H1 (cell line): ENCODE measurements around the gene CROT. TPM values are rescaled to one million over a fixed set of nuclear protein-coding genes. Genes with fewer than 3 reads are reported as not detected.

ENCODE experiments used
- E2F6 ChIP-seq: IDR thresholded peaks from 2 replicates; pipeline ENCODE4 v1.6.1; 2012; ENCODE audit warnings: inconsistent platforms
- EP300 ChIP-seq, 2 experiments: IDR thresholded peaks; 1 replicate in 1 of 2; 2 replicates in 1 of 2; pipeline ENCODE4 v1.6.1; 2011 to 2012; ENCODE audit warnings: low read depth in 2 of 2, low read length in 2 of 2, mild to moderate bottlenecking in 2 of 2, borderline replicate concordance in 1 of 2, inconsistent platforms in 1 of 2, moderate library complexity in 1 of 2
- HDAC6 ChIP-seq: IDR thresholded peaks from one replicate; pipeline ENCODE4 v1.7.1; 2012; ENCODE audit warnings: low read depth, mild to moderate bottlenecking, inconsistent platforms, low read length, moderate library complexity
- NRF1 ChIP-seq: IDR thresholded peaks from 2 replicates; pipeline ENCODE4 v1.6.1; 2011; ENCODE audit warnings: mild to moderate bottlenecking, low read depth, low read length, improper control_type of control experiment
- POLR2AphosphoS5 ChIP-seq: IDR thresholded peaks from 2 replicates; pipeline ENCODE4 v1.6.1; 2011; ENCODE audit warnings: low read depth, low read length
- RAD21 ChIP-seq, 2 experiments: IDR thresholded peaks in 1 of 2; conservative IDR thresholded peaks in 1 of 2; 2 replicates each; pipeline ENCODE4 v1.6.1; 2011; ENCODE audit warnings: low read depth in 2 of 2, low read length in 2 of 2, improper control_type of control experiment in 1 of 2, inconsistent platforms in 1 of 2, mild to moderate bottlenecking in 1 of 2, moderate library complexity in 1 of 2
- RBBP5 ChIP-seq: IDR thresholded peaks from 2 replicates; pipeline ENCODE4 v1.7.1; 2012; ENCODE audit warnings: low read depth, mild to moderate bottlenecking, inconsistent platforms, low read length, moderate library complexity, borderline replicate concordance
- TAF1 ChIP-seq: IDR thresholded peaks from 2 replicates; pipeline ENCODE4 v1.6.1; 2011; ENCODE audit warnings: mild to moderate bottlenecking, low read depth, low read length
- polyA plus RNA-seq, 7 experiments: library from polyadenylated mRNA; depleted of rRNA in 3 of 7; stranded (reverse) in 5 of 7; unstranded in 2 of 7; fragments of >200 nt in 5 of 7; fragments of 200-250 nt in 2 of 7; gene quantifications; 1 replicate in 5 of 7; 2 replicates in 1 of 7; 4 replicates in 1 of 7; pipeline versions ENCODE4 v1.2.1 to v1.2.3, GENCODE V29; 2011 to 2013; ENCODE audit warnings: missing spikeins in 2 of 7, mixed read lengths in 2 of 7
- total RNA-seq: library from RNA; stranded (reverse); fragmentation: NEBNext Ultra II Directional; extraction: Animal tissue kit (Norgen Biotek cat#: 25700); gene quantifications from 2 replicates; pipeline ENCODE4 v1.2.1, GENCODE V29; 2021
- TF ChIP-seq, protein P1 (sequence below): fragments of 300-600 bp; sonication (generic); IDR thresholded peaks from 2 replicates; pipeline ENCODE4 v1.7.1; 2012; ENCODE audit warnings: low read length, moderate library complexity, mild to moderate bottlenecking, inconsistent platforms; ENCODE audit not compliant: insufficient replicate concordance

Gene CROT
- total and polyA plus RNA-seq, 2 of the 8 experiments (the other 6 are each of a cell fraction or from before 2014, with no cell fraction given), result 2.2 to 5.6 TPM

DNA sequence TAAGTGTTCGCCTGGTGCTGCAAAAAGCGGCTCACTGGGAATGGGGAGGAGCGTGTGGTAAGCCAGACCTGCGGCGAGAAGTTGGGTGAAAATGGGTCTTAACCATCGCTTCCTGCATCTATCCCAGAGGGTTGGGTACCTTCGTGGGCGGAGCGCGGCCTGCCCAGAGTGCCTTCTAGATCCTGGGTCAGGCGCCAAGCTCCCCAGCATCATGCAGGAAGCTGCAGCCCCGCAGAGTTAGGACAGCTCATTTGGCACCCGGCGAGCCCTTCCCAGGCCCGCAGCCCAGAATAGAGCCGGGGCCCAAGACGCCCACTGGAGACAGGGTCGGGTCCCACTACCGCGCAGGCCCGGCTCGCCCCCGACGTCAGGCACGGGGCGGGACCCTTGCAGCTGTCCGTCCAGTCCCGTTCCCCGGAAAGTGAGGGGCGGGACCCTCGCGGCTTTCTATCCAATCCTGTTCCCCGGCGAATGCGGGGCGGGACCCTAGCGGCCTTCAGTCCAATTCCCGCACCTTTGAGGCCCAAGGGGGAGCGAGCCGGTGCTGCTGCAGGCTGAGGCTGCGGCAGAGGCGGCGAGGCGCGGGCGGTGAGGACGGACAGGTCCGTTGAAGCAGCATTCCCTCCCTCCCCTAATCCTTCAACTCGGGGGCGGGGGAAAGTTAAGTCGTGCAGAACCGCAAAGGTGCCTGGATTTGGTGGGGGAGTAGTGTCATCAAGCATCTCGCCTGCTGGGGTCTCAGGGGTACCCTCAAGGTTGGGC lies at the start of gene CROT (continued):
- TF ChIP-seq, protein P1, sequence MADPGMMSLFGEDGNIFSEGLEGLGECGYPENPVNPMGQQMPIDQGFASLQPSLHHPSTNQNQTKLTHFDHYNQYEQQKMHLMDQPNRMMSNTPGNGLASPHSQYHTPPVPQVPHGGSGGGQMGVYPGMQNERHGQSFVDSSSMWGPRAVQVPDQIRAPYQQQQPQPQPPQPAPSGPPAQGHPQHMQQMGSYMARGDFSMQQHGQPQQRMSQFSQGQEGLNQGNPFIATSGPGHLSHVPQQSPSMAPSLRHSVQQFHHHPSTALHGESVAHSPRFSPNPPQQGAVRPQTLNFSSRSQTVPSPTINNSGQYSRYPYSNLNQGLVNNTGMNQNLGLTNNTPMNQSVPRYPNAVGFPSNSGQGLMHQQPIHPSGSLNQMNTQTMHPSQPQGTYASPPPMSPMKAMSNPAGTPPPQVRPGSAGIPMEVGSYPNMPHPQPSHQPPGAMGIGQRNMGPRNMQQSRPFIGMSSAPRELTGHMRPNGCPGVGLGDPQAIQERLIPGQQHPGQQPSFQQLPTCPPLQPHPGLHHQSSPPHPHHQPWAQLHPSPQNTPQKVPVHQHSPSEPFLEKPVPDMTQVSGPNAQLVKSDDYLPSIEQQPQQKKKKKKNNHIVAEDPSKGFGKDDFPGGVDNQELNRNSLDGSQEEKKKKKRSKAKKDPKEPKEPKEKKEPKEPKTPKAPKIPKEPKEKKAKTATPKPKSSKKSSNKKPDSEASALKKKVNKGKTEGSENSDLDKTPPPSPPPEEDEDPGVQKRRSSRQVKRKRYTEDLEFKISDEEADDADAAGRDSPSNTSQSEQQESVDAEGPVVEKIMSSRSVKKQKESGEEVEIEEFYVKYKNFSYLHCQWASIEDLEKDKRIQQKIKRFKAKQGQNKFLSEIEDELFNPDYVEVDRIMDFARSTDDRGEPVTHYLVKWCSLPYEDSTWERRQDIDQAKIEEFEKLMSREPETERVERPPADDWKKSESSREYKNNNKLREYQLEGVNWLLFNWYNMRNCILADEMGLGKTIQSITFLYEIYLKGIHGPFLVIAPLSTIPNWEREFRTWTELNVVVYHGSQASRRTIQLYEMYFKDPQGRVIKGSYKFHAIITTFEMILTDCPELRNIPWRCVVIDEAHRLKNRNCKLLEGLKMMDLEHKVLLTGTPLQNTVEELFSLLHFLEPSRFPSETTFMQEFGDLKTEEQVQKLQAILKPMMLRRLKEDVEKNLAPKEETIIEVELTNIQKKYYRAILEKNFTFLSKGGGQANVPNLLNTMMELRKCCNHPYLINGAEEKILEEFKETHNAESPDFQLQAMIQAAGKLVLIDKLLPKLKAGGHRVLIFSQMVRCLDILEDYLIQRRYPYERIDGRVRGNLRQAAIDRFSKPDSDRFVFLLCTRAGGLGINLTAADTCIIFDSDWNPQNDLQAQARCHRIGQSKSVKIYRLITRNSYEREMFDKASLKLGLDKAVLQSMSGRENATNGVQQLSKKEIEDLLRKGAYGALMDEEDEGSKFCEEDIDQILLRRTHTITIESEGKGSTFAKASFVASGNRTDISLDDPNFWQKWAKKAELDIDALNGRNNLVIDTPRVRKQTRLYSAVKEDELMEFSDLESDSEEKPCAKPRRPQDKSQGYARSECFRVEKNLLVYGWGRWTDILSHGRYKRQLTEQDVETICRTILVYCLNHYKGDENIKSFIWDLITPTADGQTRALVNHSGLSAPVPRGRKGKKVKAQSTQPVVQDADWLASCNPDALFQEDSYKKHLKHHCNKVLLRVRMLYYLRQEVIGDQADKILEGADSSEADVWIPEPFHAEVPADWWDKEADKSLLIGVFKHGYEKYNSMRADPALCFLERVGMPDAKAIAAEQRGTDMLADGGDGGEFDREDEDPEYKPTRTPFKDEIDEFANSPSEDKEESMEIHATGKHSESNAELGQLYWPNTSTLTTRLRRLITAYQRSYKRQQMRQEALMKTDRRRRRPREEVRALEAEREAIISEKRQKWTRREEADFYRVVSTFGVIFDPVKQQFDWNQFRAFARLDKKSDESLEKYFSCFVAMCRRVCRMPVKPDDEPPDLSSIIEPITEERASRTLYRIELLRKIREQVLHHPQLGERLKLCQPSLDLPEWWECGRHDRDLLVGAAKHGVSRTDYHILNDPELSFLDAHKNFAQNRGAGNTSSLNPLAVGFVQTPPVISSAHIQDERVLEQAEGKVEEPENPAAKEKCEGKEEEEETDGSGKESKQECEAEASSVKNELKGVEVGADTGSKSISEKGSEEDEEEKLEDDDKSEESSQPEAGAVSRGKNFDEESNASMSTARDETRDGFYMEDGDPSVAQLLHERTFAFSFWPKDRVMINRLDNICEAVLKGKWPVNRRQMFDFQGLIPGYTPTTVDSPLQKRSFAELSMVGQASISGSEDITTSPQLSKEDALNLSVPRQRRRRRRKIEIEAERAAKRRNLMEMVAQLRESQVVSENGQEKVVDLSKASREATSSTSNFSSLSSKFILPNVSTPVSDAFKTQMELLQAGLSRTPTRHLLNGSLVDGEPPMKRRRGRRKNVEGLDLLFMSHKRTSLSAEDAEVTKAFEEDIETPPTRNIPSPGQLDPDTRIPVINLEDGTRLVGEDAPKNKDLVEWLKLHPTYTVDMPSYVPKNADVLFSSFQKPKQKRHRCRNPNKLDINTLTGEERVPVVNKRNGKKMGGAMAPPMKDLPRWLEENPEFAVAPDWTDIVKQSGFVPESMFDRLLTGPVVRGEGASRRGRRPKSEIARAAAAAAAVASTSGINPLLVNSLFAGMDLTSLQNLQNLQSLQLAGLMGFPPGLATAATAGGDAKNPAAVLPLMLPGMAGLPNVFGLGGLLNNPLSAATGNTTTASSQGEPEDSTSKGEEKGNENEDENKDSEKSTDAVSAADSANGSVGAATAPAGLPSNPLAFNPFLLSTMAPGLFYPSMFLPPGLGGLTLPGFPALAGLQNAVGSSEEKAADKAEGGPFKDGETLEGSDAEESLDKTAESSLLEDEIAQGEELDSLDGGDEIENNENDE, result no peak
- TF ChIP-seq E2F6 (peak; percentile 79), NRF1 (no peak), RAD21 (IDR thresholded peaks at IDR 0.05 in 1 of 2, conservative IDR thresholded peaks at IDR 0.05 in 1 of 2; ENCODE audit: low read depth in 2 of 2, low read length in 2 of 2) (no peak), RBBP5 (0 out of 2 replicates have a peak, but pooled peaks have one; percentile 77), HDAC6 (no peak), POLR2AphosphoS5 (peak; percentile 73), EP300 (IDR thresholded peaks at IDR 0.05; ENCODE audit: borderline replicate concordance in 1 of 2, low read depth in 2 of 2, low read length in 2 of 2) (no peak), TAF1 (peak; percentile 69; the same call in 1 of the 2 replicates)
